HG03342 (cell line): Measurements from ENCODE around the gene RGS6.

Source experiments
- ATAC-seq: cut with Tn5 transposase; IDR thresholded peaks from one replicate; pipeline ENCODE4 v1.9.1; 2021; ENCODE audit warnings: mild to moderate bottlenecking, moderate library complexity; ENCODE audit not compliant: unreplicated experiment

The RGS6 gene

GRCh38 chr14:72303930-72304329, 371.7 kb downstream of the RGS6 start:
- no peak for ATAC-seq

GRCh38 chr14:72305561-72305960, 373.3 kb downstream of the RGS6 start:
- ATAC-seq, result no peak

- no peak for ATAC-seq
Measured at GRCh38 chr14:72308967-72309485, 376.8 kb downstream of the RGS6 start.

- ATAC-seq, result no peak
Measured at GRCh38 chr14:72311116-72311515, 378.9 kb downstream of the RGS6 start.

- no peak for ATAC-seq
Measured at GRCh38 chr14:72311516-72311915, 379.3 kb downstream of the RGS6 start.

- ATAC-seq, result no peak
Measured at GRCh38 chr14:72314808-72315435, 382.7 kb downstream of the RGS6 start.

GRCh38 chr14:72315714-72316113, 383.5 kb downstream of the RGS6 start:
- ATAC-seq, result no peak

- ATAC-seq, result no peak
Measured at GRCh38 chr14:72318648-72319047, 386.4 kb downstream of the RGS6 start.

GRCh38 chr14:72332046-72332445, 399.8 kb downstream of the RGS6 start:
- ATAC-seq, result no peak

- ATAC-seq, result no peak
Measured at GRCh38 chr14:72332871-72333270, 400.6 kb downstream of the RGS6 start.

GRCh38 chr14:72333357-72333756, 401.1 kb downstream of the RGS6 start:
- ATAC-seq, result no peak

- ATAC-seq, result no peak
Measured at GRCh38 chr14:72336311-72336980, 404.2 kb downstream of the RGS6 start.

GRCh38 chr14:72341237-72341636, 409.0 kb downstream of the RGS6 start:
- ATAC-seq, result no peak

- ATAC-seq, result no peak
Measured at GRCh38 chr14:72341686-72342085, 409.5 kb downstream of the RGS6 start.

GRCh38 chr14:72347118-72347517, 414.9 kb downstream of the RGS6 start:
- ATAC-seq, result no peak

GRCh38 chr14:72350215-72350614, 418.0 kb downstream of the RGS6 start:
- no peak for ATAC-seq

GRCh38 chr14:72352012-72352411, 419.8 kb downstream of the RGS6 start:
- no peak for ATAC-seq

GRCh38 chr14:72366619-72367018, 434.4 kb downstream of the RGS6 start:
- ATAC-seq, result no peak

- ATAC-seq, result no peak
Measured at GRCh38 chr14:72369106-72369505, 436.9 kb downstream of the RGS6 start.

GRCh38 chr14:72377016-72377415, 444.8 kb downstream of the RGS6 start:
- no peak for ATAC-seq

- no peak for ATAC-seq
Measured at GRCh38 chr14:72380456-72380855, 448.2 kb downstream of the RGS6 start.

GRCh38 chr14:72383865-72384264, 451.6 kb downstream of the RGS6 start:
- ATAC-seq, result no peak

- ATAC-seq, result no peak
Measured at GRCh38 chr14:72387726-72388125, 455.5 kb downstream of the RGS6 start.
